ENCODE measurements around the gene HAL.

Gene HAL, protein sequence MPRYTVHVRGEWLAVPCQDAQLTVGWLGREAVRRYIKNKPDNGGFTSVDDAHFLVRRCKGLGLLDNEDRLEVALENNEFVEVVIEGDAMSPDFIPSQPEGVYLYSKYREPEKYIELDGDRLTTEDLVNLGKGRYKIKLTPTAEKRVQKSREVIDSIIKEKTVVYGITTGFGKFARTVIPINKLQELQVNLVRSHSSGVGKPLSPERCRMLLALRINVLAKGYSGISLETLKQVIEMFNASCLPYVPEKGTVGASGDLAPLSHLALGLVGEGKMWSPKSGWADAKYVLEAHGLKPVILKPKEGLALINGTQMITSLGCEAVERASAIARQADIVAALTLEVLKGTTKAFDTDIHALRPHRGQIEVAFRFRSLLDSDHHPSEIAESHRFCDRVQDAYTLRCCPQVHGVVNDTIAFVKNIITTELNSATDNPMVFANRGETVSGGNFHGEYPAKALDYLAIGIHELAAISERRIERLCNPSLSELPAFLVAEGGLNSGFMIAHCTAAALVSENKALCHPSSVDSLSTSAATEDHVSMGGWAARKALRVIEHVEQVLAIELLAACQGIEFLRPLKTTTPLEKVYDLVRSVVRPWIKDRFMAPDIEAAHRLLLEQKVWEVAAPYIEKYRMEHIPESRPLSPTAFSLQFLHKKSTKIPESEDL

DNA sequence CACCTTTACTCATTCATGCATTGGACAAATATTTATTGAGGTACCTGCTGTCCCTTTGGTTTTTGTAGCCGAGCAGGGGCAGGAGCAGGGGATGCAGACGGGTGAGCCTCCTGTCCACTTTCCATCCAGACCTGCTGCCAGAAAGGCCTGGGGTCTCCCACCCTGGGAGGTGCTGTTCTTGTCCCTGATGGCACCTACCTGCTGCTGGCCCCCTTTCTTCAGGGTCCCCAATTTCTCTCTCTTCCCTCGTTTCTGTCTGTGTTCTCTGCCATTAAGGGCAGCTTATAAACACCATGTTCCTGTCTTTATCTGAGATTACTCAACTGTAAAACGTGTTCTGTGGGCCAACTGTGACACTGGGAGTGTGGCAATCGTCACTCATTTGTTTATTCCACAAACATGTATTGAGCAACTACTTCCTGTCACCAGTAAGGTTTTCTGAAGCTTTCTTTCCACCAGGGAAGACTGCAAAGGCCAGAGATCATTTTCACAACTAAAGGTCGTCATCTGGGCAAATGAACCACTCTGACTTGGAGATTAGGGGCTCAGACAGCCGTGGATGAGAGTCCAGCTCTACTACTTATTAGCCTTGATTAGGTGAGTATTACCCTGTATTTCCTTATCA, at the start of gene HAL:
TSS of gene HAL (minus strand) at position 311 of the 625 bp plus-strand sequence. CDS start 434 bp downstream, outside the sequence.
- DNase-seq (ENCODE audit: low read depth) = no peak

DNA sequence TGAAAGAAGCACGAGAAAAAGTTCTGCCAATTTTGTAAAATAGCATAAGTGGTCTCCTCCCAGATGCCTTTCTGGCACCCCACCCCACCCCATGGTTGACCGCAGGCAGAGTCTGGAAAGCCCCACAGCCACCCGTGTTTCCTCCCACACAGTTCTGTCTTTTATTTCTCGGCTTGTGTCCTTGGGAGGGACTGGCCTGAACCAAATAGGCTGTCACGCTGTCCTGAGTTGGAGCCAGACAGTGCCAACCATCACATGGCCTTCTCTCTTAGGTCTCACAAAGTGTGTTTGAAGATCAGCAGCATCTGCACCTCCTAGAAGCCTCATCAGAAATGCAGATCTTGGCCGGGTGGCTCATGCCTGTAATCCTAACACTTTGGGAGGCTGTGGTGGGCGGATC, 49.4 kb upstream of the HAL start:
- no peak for DNase-seq (ENCODE audit: low read depth)

DNA sequence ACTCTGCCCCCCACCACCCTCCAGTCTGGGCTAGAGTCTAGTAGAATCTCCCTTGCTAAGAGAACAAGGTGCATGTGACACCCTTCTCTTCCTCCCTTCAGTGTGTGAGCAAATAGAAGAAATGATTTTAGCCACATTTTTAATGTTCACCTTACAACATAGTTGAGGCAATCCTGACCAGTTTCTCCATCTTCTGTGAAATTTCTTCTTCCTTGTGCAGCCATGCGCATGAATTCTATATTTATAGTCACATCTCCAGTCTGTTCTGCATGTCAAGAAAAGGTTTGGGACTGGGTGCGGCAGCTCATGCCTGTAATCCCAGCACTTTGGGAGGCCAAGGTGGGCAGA, 48.8 kb upstream of the HAL start:
- no peak for DNase-seq (ENCODE audit: low read depth)

DNA sequence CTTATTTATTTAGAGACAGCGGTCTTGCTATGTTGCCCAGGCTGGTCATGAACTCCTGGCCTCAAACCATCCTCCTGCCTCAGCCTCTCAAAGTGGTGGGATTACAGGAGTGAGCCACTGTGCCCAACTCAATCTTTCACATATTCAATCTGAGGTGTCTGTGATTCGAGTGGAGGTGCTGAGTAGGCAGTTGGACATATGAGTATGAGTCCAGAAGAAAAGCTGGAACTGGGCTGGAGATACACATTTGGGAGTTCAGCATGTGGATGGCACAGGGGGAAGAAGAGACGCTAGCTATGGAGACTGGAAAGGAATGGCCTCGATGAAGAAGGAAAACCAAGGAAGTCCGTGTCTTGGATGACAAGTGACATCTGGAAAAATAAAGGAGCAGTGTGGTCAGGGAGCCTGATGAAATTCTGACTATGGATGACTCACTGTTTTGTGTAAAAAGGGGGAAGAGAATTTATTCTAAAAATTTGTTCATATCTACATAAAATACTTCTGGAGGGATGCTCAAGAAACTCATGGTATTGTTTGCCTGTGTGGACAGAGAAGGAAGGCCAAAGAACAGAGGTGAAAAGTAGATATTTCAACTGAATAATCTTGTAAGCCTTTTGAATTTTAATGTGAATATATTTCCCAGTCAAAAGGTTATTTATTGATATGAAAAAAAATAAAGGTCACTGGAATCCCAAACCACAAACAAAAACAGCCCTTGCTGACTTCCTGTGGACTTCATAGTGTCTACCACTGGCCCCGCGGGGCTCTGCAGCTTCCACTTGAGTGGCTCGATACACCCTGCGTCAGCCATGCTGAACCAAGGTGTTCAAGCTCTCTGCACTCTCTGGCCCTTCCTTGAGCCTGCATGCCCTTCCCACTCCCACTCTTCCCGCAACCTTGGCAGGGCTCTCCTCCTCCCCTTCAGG, 48.1 kb upstream of the HAL start:
- peak; percentile 44 for DNase-seq (ENCODE audit: low read depth)

DNA sequence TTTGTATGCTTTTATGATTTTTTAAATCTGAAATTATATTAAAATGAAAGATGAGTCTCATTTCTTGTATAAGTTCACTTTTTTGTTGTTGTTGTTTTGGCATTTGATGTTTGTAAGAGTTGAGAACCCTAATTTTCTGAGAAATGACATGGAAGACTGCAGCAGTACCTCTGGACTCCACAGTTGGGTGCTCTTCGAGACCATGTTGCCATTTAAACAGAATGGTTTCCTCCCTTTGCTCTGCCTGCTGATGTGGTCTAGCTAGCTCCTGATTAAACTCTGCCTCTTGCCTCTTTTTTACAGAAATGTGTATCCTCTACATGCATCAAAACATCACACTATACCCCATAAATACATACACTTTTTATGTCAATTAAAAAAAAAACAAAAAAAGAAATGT, 45.0 kb upstream of the HAL start:
- DNase-seq (ENCODE audit: low read depth) = no peak

DNA sequence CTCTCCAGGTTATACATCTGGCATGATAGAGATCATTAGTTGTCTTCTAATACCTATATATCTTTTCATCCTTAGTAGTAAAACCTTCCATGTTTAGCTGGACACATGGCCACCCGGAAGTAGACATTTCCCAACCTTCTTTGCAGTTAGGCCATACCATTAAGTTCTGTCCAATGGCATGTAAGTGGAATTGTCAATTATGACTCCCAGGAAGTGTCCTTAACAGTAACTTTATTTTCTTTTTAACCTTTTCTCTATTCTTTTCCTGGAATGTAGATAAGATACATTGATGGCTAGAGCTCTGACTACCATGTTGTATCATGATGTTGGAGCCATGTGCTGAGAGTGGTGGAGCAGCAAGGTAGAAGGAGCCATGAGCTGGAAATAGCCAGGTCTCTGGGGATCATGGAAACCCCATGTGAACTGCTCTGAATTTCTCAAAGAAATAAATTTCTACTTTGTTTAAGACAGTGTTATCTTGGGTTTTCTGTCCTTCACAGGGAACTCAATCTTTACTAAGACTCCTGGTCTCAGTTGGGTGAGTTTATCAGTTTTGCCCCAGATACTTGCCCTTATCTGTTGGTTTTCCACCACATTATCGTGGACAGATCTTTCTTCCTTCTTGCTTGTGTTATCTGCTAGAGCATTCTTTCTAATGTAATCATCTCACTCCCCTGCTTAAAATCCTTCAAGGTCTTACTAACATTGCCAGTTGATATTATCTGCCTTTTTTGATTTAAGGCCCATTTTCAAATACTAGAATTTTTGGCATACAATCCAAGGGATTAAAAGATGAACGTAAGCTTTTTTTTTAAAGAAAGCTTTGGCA, 44.4 kb upstream of the HAL start:
- no peak for DNase-seq (ENCODE audit: low read depth)

DNA sequence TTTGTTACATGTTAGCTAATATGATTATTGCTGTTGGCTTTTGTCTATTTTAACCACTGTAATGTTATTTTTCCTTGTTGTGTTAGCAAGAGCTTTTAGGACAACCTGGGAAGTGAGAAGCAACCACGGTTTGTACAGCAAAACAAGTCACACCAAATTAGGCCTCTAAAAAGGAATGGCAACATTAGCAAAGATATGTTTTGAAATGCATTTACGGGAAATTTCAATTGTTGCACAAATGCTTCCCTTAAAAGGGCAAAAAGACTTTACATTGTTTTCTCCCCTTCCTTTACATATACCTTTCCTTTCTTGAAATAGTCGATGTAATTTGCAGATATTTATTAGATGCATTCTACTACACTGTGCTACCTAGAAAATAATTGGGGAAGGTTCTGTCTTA, 43.4 kb upstream of the HAL start:
- DNase-seq (ENCODE audit: low read depth) = no peak

DNA sequence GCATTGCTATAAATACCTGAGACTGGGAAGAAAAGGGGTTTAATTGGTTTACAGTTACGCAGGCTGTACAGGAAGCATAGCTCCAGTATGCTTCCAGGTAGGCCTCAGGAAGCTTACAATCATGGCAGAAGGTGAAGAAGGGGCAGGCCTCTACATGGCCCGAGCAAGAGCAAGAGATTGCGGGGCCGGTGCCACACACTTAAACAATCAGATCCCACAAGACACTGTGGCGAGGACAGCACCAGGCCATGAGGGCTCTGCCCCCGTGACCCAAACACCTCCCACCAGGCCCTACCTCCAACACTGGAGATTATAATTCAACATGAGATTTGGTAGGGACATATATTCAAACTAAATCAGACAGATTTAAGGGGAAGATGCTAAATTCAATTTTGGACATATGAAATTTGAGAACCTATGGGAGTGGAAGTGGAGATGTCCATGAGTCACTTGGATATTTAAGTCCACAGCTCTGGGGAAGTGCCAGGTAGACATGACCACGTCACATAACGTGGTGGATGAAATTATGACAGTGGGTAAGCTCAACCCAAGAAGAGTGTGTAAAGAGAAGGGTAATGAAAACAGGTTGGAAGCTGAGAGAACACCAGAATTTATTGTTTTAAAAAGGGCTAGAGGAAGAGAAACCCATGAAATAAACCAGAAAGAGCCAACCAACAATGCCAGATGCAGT, 40.8 kb upstream of the HAL start:
- no peak for DNase-seq (ENCODE audit: low read depth)

DNA sequence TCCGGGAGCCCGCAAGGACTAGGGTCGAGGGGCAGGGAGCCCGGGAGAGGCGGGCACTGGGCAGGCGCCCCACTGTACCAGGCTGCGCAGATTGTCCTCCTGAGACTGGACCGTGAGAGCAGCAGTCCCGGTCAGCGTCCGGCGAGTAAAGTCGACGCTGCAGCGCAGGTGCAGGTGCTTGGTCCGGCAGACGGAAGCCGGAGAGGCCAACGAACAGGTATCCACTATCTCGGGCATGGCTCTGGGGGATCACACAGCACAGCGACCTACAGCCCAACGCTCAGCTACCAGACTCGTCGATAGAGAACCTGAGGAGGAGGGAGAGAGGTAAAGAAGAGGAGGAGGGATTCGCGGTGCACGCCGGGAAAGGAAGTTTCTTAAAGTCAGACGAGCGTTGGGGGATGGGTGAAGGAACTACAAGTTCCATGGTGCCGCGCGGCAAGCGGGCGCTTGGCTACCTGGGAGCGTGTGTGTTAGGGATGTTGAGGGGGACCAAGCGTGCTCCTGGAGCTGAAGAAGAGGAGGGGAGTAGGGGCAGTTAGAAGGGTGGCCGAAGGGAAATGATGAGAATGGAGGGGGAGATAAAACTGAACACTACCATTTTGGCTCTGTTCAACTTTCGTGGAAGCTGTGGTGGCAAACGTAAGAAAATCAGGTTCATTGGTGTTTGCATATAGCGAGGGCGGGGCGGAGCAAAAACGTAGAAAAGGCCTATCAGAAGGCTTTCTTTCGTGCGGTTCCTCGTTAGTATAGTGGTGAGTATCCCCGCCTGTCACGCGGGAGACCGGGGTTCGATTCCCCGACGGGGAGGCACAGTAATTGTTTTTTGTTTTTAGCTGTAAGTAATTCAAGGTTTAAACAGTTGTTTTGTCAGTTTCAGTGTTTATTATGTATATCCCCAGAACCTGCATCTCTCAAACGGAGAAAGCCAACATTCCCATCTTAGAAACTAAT, 39.4 kb upstream of the HAL start, which contains the start of gene LTA4H:
TSS of gene LTA4H (minus strand) at position 305 of the 954 bp plus-strand sequence. CDS start at position 237, 68 bp downstream.
- peak; percentile 85 for DNase-seq (ENCODE audit: low read depth)

DNA sequence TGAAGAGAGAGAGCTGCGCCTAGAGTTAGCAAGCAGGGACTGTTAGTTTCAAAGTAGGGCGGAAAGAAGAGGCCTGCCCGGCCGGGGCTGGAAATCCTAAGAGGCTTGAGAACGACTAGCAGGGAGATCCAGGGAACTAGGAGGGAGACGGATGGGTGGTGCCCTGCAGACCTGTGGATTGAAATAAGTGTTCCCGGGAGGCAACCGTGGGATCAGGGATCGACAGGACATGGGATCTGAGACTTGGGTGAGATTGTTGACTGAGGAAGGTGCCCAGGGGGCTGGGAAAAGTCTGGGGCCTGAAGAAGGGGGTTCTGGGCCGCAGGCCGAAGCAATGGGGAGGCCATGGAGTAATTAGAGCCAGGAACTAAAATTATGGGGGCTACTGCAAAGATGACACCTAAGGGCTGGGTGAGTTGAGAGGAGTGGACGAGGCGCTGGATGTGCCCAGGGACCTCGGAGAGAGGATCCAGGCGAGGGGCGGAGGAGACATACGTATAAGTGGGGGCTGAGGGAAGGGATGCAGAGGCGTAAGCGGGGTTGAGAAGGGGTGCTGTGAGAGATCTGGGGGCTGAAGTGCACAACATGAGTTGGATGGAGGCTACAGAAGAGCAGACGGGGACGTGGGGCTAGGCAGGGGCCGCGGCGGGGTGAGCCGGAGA, 38.6 kb upstream of the HAL start:
- no peak for DNase-seq (ENCODE audit: low read depth)

DNA sequence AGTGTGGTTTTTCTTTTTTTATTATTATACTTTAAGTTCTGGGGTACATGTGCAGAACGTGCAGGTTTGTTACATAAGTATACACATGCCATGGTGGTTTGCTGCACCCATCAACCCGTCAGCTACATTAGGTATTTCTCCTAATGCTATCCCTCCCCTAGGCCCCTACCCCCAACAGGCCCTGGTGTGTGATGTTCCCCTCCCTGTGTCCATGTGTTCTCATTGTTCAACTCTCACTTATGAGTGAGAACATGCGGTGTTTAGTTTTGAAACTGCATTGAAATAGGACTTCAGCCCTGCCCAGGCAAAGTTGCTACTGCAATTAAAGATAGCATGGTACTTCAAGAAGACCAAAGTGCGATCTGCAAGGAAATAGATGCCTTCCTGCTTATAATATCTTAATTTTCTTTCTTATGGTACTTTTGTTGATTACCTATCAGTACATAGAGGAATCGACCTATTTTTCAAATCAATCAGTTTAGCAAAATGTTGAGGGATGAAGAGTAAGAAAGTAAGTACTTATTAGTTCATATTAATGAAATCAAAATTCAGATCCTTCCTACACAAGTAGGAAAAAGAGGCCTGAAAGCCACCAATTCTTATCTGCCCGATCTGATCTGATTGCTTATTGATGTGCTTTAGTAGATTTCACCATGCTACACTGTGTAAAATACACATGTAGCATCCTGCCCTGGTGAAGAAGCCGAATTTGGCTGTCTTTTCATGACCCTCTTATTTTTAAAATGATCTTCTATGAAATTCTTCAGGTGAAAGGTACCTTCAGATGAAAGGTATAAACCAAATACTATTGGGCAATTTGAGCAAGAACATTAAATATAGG, 37.6 kb upstream of the HAL start:
- no peak for DNase-seq (ENCODE audit: low read depth)

DNA sequence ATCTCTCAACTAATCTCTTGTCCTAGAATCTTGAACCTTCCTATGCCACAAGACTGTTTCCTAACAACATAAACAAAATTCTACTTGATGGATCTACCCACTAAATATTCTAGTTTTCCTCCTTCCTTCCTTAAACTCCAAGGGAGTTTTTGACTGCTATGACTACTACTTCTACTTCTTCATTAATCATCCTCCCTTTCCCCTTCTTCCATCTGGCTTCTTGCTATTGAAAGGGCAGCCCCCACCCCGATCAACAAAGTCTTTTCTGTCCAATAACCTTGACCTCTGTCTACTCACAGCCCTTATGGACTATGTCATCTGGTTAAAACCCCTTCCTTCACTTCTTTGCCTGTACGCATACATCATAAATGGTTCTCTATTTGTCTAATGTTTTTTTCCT, 33.7 kb upstream of the HAL start:
- no peak for DNase-seq (ENCODE audit: low read depth)

DNA sequence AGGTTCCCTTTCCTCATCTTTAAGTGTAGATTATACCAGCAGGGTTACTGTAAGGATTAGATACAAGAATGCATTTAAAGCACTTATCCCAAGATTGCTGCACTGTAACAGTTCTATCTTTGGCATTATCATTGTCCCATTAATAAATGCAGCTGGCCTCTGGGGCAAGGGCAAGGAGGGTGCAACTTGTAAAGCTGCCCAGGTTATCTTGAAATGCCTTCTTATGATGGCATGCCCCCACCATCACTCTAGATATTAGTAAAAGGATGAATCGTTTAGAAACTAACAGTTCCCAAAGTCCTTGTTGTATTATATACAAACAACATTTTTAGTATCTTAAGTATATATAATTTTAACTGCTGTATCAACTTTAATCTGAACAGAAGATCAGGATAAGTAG, 32.4 kb upstream of the HAL start:
- no peak for DNase-seq (ENCODE audit: low read depth)

DNA sequence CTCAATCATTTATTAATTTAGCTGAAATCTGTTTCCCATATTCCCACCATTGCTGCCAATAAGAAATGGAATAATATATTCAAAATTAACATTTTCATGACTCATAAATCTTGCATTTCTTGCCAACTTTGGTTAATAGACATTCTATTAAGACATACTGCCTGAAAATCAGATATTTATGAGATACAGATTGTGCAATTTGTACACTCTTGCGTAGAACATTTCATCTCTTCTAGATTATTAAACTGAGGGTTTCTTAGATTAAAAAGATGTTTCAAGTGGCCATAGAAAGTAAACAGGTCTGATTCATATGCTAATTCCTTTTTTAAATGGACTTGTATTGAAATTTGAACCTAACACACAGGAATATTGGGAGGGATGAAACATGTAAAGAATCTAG, 30.2 kb upstream of the HAL start:
- DNase-seq (ENCODE audit: low read depth) = no peak

DNA sequence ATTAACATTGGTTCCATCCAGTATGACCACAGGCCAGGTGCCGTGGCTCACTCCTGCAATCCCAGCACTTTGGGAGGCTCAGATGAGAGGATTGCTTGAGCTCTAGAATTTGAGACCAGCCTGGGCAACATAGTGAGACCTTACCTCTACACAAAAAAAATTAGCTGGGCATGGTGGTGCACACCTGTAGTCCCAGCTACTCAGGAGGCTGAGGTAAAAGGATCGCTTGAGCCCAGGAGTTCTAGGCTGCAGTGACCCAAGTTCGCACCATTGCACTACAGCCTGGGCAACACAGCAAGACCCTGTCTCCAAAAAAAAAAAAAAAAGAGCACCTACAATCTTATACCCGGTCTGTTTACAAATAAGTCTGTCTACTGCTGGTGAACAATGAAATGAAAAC, 29.4 kb upstream of the HAL start:
- DNase-seq (ENCODE audit: low read depth) = no peak

DNA sequence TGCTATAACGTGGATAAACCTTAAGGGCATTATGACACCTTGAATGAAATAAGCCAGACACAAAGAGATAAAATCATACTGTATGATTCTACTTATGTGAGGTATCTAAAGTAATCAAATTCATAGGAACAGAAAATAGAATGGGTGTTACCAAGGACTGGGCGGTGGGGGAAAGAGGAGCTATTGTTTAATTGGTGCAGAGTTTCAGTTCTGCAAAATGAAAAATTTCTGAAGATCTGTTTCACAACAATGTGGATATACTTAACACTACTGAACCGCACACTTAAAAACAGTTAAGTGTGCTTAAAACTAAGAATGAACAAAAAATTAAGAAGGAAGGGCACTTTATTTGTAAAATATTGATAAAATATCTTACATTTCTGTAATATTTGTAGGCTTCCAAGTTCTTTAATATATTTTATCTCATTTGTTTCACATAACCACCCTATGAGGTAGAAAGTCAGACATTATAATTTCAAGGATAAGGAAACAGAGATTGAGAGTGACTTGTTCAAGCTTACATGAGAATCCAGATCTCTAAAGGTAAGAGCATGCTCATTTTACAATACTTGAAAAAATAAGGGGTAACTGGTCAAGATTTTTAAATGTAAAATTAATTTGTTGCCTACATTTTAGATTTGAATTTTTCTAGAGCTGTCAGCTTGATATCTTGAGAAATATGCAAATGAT, 24.3 kb upstream of the HAL start:
- DNase-seq (ENCODE audit: low read depth) = no peak

DNA sequence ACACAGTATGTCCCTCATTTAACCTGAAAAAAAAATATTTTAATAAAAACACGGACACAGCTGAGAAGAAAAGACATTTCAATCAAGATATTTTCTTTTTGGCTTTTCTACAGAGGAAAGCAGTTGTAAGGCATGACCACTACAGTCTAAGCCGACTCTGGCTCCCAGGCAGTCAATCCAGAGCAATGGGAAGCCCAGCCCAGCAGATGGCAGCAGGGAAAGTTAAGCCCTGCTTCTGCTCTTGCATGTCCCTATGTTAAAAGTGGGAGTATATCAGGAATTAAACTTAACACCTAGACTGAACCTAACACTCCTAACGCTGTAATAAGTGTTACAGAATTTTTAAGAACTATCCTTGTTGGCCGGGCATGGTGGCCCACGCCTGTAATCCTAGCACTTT, 19.5 kb upstream of the HAL start:
- no peak for DNase-seq (ENCODE audit: low read depth)

All from GM04503 (cell line).